ENCODE measurements around the gene CD58.

The CD58 gene

DNA sequence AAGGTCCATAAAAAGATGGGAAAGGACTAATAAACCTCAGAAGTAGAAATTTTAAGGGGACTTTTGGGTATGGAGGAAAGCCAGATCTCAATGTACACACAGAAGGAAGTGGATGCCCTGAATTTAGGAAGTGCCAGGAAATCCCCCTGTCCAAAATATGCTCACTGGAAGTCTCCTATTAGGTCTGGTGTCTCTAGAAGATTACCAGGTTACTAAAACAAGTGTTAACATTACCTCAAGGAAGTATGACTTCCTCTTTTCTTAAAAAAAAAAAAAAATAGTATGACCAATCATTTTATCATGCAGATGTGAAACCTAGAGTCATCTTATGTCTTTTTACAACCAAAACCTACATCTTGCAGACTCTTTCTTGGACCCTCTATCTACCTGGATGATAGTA is 30.7 kb downstream of the CD58 start:
- Histone ChIP-seq H3K27me3 (replicated peaks; ENCODE audit: control insufficient read depth, insufficient read depth, low read length) (no peaks in the 10 kb centered on the region), H3K36me3 (ENCODE audit: control insufficient read depth, insufficient read depth, low read length) (peaks cover 20% of the 10 kb centered on the region), H3K4me3 (replicated peaks; ENCODE audit: low read depth, low read length) (no peak overlapping the region)
- TF ChIP-seq, protein P1, sequence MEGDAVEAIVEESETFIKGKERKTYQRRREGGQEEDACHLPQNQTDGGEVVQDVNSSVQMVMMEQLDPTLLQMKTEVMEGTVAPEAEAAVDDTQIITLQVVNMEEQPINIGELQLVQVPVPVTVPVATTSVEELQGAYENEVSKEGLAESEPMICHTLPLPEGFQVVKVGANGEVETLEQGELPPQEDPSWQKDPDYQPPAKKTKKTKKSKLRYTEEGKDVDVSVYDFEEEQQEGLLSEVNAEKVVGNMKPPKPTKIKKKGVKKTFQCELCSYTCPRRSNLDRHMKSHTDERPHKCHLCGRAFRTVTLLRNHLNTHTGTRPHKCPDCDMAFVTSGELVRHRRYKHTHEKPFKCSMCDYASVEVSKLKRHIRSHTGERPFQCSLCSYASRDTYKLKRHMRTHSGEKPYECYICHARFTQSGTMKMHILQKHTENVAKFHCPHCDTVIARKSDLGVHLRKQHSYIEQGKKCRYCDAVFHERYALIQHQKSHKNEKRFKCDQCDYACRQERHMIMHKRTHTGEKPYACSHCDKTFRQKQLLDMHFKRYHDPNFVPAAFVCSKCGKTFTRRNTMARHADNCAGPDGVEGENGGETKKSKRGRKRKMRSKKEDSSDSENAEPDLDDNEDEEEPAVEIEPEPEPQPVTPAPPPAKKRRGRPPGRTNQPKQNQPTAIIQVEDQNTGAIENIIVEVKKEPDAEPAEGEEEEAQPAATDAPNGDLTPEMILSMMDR (IDR thresholded peaks at IDR 0.05; ENCODE audit: insufficient read depth, low read length, poor library complexity, severe bottlenecking) = no peak
- peak; percentile 49 for DNase-seq (ENCODE audit: extremely low read depth, insufficient read length)

GRCh38 chr1:116538544-116538943 is 32.3 kb downstream of the CD58 start:
- Histone ChIP-seq H3K27me3 (replicated peaks; ENCODE audit: control insufficient read depth, insufficient read depth, low read length) (no peaks in the 10 kb centered on the region), H3K4me3 (replicated peaks; ENCODE audit: low read depth, low read length) (no peak overlapping the region), H3K36me3 (ENCODE audit: control insufficient read depth, insufficient read depth, low read length) (peaks cover 25% of the 10 kb centered on the region)
- peak; percentile 60 for DNase-seq (ENCODE audit: extremely low read depth, insufficient read length)
- TF ChIP-seq, protein P1 (IDR thresholded peaks at IDR 0.05; ENCODE audit: insufficient read depth, low read length, poor library complexity, severe bottlenecking) = no peak

DNA sequence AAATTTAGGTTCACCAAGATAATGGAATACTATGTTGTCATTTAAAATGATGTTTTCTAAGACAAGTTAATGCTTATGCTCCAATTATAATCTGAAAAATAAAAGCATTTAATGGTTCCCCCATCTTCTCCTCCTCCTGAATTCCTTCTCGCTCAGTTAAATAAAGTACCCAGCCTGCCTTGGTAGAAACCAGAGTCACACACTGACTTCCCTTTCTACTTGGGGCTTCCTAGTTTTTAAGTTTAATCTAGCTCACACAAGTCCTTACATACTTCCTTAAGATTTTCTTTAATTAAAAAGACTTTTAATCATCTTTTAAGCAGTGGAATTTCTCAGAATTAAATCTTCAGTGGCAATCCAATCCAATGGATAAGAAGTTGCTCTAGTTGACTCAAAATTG is 32.9 kb downstream of the CD58 start:
- no peaks in the 10 kb centered on the region for H3K27me3 ChIP-seq (replicated peaks; ENCODE audit: control insufficient read depth, insufficient read depth, low read length)
- H3K4me3 ChIP-seq (replicated peaks; ENCODE audit: low read depth, low read length) = no peak overlapping the region
- TF ChIP-seq, protein P1 (IDR thresholded peaks at IDR 0.05; ENCODE audit: insufficient read depth, low read length, poor library complexity, severe bottlenecking) = no peak
- H3K36me3 ChIP-seq (ENCODE audit: control insufficient read depth, insufficient read depth, low read length) = peaks cover 24% of the 10 kb centered on the region
- no peak for DNase-seq (ENCODE audit: extremely low read depth, insufficient read length)

DNA sequence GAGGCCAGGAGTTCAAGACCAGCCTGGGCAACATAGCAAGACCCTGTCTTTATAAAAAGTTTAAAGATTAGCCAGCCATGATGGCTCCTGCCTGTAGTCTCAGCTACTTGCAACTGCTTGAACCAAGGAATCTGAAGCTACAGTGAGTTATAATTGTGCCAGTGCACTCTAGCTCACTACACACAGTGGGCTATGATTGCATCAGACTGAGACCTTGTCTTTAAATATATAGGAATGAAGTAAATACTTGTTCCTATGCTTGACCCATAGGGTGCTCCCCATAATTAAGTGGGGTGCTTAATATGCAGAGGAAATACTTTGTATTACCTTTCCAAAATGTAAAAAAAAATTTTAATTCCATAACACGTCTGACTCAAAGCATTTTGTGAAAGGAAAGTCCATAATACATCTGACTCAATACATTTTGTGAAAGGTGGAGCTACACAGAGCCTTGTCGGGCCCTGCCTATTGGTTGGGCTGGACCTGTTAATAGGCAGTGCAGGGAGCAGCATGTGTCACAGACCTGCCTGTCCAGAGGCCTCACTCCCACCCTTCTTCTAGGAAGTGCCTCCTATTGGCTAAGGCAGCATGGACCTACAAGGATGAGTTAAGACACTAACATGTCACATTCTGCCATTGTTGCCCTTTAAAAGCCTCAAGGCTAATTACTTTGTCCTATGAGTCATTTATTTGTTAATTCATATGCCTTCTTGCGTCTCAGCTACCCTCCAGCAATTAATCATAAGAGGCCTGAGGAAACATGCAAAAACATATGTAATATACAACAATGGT is 33.6 kb downstream of the CD58 start:
- H3K27me3 ChIP-seq (replicated peaks; ENCODE audit: control insufficient read depth, insufficient read depth, low read length) = no peaks in the 10 kb centered on the region
- no peak for DNase-seq (ENCODE audit: extremely low read depth, insufficient read length)
- TF ChIP-seq, protein P1 (IDR thresholded peaks at IDR 0.05; ENCODE audit: insufficient read depth, low read length, poor library complexity, severe bottlenecking) = no peak
- H3K4me3 ChIP-seq (replicated peaks; ENCODE audit: low read depth, low read length) = no peak overlapping the region
- peaks cover 21% of the 10 kb centered on the region for H3K36me3 ChIP-seq (ENCODE audit: control insufficient read depth, insufficient read depth, low read length)

- TF ChIP-seq, protein P1 (IDR thresholded peaks at IDR 0.05; ENCODE audit: insufficient read depth, low read length, poor library complexity, severe bottlenecking) = no peak
- DNase-seq (ENCODE audit: extremely low read depth, insufficient read length) = no peak
- Histone ChIP-seq H3K27me3 (replicated peaks; ENCODE audit: control insufficient read depth, insufficient read depth, low read length) (no peaks in the 10 kb centered on the region), H3K4me3 (replicated peaks; ENCODE audit: low read depth, low read length) (no peak overlapping the region), H3K36me3 (ENCODE audit: control insufficient read depth, insufficient read depth, low read length) (peaks cover 25% of the 10 kb centered on the region)
Observed at GRCh38 chr1:116534014-116534739, 36.6 kb downstream of the CD58 start.
